Measurements from ENCODE around the gene EDC4. TPM values are rescaled to one million over a fixed set of nuclear protein-coding genes. Genes with fewer than 3 reads are reported as not detected.

The EDC4 gene
- total and polyA plus RNA-seq, 2 of the 8 experiments (the other 6 are each of a cell fraction or from before 2014, with no cell fraction given) = 58.5 to 72.7 TPM

DNA sequence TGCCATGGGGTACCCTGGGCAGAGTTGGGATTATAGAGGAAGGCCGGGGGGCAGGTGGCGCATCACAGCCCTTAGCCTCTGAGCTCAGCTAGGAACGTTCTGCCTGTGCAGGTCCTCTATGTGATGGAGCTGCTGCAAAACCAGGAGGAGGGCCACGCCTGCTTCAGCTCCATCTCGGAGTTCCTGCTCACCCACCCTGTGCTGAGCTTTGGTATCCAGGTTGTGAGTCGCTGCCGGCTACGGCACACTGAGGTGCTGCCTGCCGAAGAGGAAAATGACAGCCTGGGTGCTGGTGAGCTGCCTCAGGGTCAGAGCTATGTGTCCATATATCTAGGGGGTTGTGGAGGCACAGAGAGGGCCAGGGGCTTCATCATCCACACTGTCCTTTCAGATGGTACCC is 6.0 kb downstream of the EDC4 start:
- Histone ChIP-seq H4K20me1 (replicated peaks in 1 of 2; ENCODE audit: control insufficient read depth in 1 of 2, insufficient read depth in 2 of 2, low read length in 2 of 2) (peaks cover 15 to 20% of the 10 kb centered on the region in 2 experiments), H3K18ac (ENCODE audit: extremely low read depth, low read length) (no peak overlapping the region), H3K4me1 (replicated peaks in 1 of 4; ENCODE audit: control insufficient read depth in 3 of 4, insufficient read depth in 4 of 4, low read length in 3 of 4) (peaks cover 0 to 6% (median 3%) of the 10 kb centered on the region in 4 experiments; a peak in 4 of 7 replicates), H3K23me2 (ENCODE audit: low read depth, low read length) (no peaks in the 10 kb centered on the region; the same call in 1 of the 2 replicates), H2BK12ac (ENCODE audit: low read depth, low read length) (no peak overlapping the region), H3K79me2 (ENCODE audit: control insufficient read depth in 1 of 2, insufficient read depth in 2 of 2, low read length in 2 of 2) (peaks cover 3 to 23% of the 10 kb centered on the region in 2 experiments; a peak in 3 of 4 replicates), H3K27me3 (replicated peaks in 1 of 4; ENCODE audit: control insufficient read depth in 3 of 4, extremely low read depth in 1 of 4, insufficient read depth in 3 of 4, low read length in 3 of 4) (no peaks in the 10 kb centered on the region), H3K27ac (ENCODE audit: low read depth, low read length) (no peak overlapping the region), H2AK5ac (ENCODE audit: low read depth, low read length) (no peak overlapping the region), H4K91ac (replicated peaks; ENCODE audit: insufficient read length, low read length) (no peak overlapping the region), H3K4me3 (ENCODE audit: extremely low read depth in 1 of 4, insufficient read depth in 2 of 4, low read depth in 3 of 4, low read length in 4 of 4) (no peak overlapping the region), H2BK20ac (ENCODE audit: low read length) (no peak overlapping the region), H4K5ac (ENCODE audit: insufficient read length, low read depth, low read length) (no peak overlapping the region), H3K9me3 (ENCODE audit: insufficient read depth in 2 of 2, low read depth in 1 of 2, low read length in 1 of 2) (no peaks in the 10 kb centered on the region), H3K9ac (replicated peaks in 1 of 4; ENCODE audit: extremely low read depth in 1 of 4, low read depth in 3 of 4, low read length in 3 of 4) (no peak overlapping the region), H2BK5ac (ENCODE audit: low read depth, low read length) (no peak overlapping the region), H4K8ac (ENCODE audit: extremely low read depth, insufficient read depth, low read length) (no peak overlapping the region), H3K4ac (replicated peaks; ENCODE audit: insufficient read length, low read depth, low read length) (no peak overlapping the region), H3K4me2 (ENCODE audit: insufficient read depth in 1 of 2, low read depth in 2 of 2, low read length in 2 of 2) (no peak overlapping the region), H2BK120ac (replicated peaks; ENCODE audit: low read depth, low read length) (no peak overlapping the region), H2BK15ac (ENCODE audit: low read length) (no peak overlapping the region), H3K56ac (replicated peaks; ENCODE audit: insufficient read length, low read depth, low read length) (no peak overlapping the region), H3K79me1 (ENCODE audit: low read depth, low read length) (peaks cover 11% of the 10 kb centered on the region), H3K36me3 (ENCODE audit: control insufficient read depth in 2 of 4, insufficient read depth in 4 of 4, low read length in 3 of 4) (peaks cover 34 to 60% (median 49%) of the 10 kb centered on the region in 4 experiments), H3K23ac (ENCODE audit: insufficient read length) (no peak overlapping the region), H3K14ac (ENCODE audit: insufficient read length) (no peak overlapping the region), H2AFZ (ENCODE audit: low read length) (no peak overlapping the region)
- TF ChIP-seq TAF1 (IDR thresholded peaks at IDR 0.05; ENCODE audit: low read depth, low read length) (no peak), EGR1 (IDR thresholded peaks at IDR 0.05; ENCODE audit: borderline replicate concordance, low read depth, low read length) (no peak)
- ChIA-PET CTCF (ENCODE audit: partially characterized antibody) (interaction anchor here (0.8 to 21.8 kb wide), 8 partner anchors 13 to 206 kb away, joined by 3 to 623 read pairs (median 4); partner anchors contain the start of genes CTRL, LCAT and PSMB10), POLR2A (ENCODE audit: partially characterized antibody) (interaction anchor here (1.1 to 1.4 kb wide), 4 partner anchors 21 to 61 kb away, joined by 3 to 4 read pairs (median 3); no protein-coding TSS in a partner anchor)
- WGBS, 2 experiments (ENCODE audit: extremely low coverage in 1 of 2, insufficient coverage in 1 of 2, insufficient read length in 1 of 2, insufficient replicate concordance in 2 of 2, low coverage in 1 of 2, low lambda C conversion rate in 2 of 2, missing lambda C conversion rate in 1 of 2) = 92% methylated on average over 9 of the region's 9 CpGs; no CpG with 5 or more reads in 1 of the 2 experiments
- DNase-seq (ENCODE audit: low read depth in 1 of 2, low spot score in 2 of 2) (no peak), FAIRE-seq (no peak)

All from H1 (cell line).